ENCODE data around the gene C11orf58. TPM values are rescaled to one million over a fixed set of nuclear protein-coding genes. Genes with fewer than 3 reads are reported as not detected.

The C11orf58 gene
- total RNA-seq, 2 experiments from 2014 or later = 142 to 193 TPM

DNA sequence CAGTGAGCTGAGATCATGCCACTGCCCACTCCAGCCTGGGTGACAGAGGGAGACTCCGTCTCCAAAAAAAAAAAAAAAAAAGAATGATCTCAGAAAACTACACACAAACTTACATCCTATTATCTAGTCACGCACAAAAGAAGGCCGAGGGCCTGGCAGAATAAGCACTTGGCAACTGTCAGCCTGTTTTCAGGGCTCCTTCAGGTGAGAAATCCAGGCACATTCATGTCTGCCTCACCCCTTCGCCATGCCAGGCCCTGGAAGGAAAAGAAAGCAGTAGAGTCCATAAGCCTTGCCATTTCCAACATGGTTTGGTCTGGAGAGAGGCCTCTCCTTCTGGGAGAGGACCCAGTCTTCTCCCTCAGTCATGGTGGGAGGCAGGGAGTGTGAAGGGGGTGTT lies 30.9 kb downstream of the C11orf58 start:
- POLR2A ChIA-PET = no interaction called here
- CTCF ChIA-PET = interaction anchor here (0.6 to 3.1 kb wide), 2 partner anchors 16 to 60 kb away, joined by 4 to 11 read pairs; no protein-coding TSS in a partner anchor
- Mint-ChIP-seq H3K9me3 (ENCODE audit: low read depth) (no peaks in the 10 kb centered on the region), H3K4me1 (no peaks in the 10 kb centered on the region), H3K4me3 (no peak overlapping the region), H3K36me3 (ENCODE audit: low read depth) (no peaks in the 10 kb centered on the region), H3K27me3 (no peaks in the 10 kb centered on the region), H3K27ac (no peak overlapping the region)
- no peak for DNase-seq
- no peak for ATAC-seq
- intact Hi-C loops (cut with DNase I, micrococcal nuclease) = no loop called here

DNA sequence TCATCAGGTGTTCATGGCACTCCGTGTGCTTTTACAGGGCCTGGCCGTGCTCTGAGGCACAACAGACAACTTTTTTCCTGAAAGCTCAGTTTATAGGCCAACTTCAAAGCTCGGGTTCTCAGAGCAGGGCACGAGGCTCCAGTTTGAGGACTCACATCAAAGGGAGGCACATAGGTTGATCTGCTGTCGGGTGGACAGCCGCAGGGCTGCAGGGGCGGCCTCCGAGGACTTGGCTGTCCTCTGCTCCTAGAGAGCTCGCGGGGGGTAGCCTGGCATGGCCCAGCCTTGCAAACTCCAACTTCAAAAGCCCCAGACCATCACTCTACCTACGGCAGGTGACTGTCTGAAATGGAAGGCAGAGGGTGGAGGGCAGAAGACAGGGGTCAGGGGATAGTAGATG lies 31.6 kb downstream of the C11orf58 start:
- intact Hi-C loops (cut with DNase I, micrococcal nuclease) = no loop called here
- no peak for DNase-seq
- H3K4me3 Mint-ChIP-seq = no peak overlapping the region
- H3K27me3 Mint-ChIP-seq = no peaks in the 10 kb centered on the region
- H3K4me1 Mint-ChIP-seq = no peaks in the 10 kb centered on the region
- ChIA-PET CTCF (interaction anchor here (0.6 to 3.1 kb wide), 2 partner anchors 16 to 59 kb away, joined by 4 to 11 read pairs; no protein-coding TSS in a partner anchor), POLR2A (no interaction called here)
- no peaks in the 10 kb centered on the region for H3K36me3 Mint-ChIP-seq (ENCODE audit: low read depth)
- no peak overlapping the region for H3K27ac Mint-ChIP-seq
- no peak for ATAC-seq
- no peaks in the 10 kb centered on the region for H3K9me3 Mint-ChIP-seq (ENCODE audit: low read depth)

DNA sequence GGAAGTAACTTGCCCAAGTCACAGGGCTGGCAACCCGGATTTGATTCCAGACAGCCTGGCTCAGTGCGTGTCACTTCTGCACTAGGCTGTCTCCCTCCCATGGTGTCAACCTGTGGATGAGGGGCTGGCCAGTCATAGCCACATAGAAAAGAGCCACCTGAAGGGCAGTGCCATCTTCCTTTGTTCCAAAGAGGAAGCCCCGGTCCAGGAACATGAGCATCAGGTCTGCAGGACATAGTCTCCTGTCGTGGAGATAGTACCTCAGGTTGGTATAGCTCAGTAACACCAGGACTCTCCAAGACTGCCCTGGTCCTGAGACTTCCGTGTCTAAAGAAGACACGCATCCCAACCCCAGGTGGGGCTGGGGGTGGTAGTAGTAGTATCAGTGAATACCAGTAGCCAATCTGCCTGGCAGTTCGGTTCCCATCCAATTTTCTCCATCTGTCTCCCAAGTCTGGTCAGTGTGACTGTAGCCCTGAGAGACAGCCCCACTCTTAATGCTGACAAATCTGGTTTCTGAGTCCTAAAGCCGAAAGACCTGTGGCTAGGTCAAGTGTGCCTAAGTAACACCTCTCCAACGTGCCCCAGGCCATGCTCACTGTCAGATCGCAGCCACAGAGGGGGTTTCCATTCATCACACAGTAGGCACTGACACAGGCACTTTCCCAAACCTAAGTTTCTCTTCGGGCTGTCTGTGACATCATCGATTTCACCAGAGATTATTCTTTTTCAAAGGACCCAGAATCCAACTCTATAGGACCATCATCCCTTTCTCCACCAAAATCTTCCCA lies 33.1 kb downstream of the C11orf58 start:
- Mint-ChIP-seq H3K4me1 (no peaks in the 10 kb centered on the region), H3K36me3 (ENCODE audit: low read depth) (no peaks in the 10 kb centered on the region), H3K27me3 (no peaks in the 10 kb centered on the region), H3K4me3 (no peak overlapping the region), H3K27ac (no peak overlapping the region), H3K9me3 (ENCODE audit: low read depth) (no peaks in the 10 kb centered on the region)
- ATAC-seq (no peak), DNase-seq (no peak)
- intact Hi-C loops (cut with DNase I, micrococcal nuclease) = no loop called here
- CTCF ChIA-PET = interaction anchor here (0.6 to 3.1 kb wide), 2 partner anchors 14 to 49 kb away, joined by 3 to 11 read pairs; no protein-coding TSS in a partner anchor
- POLR2A ChIA-PET = no interaction called here

DNA sequence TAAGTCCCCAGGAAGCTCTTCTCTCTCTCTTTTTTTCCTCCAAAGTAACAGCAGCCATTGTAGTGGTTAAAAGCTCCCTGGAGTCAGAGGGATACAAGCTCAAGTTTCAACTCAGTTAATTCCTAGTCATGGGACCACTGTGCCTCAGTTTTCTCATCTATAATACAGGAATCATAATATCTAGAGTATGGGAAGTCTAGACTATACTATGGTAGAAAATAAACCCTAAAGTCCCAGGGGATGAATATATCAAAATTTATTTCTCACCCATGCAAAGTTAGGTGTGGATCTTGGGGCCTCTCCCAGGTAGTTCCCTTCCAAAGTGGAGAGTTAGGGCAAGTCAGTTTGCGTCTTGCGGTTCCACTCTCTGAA lies 33.7 kb downstream of the C11orf58 start:
- Mint-ChIP-seq H3K36me3 (ENCODE audit: low read depth) (no peaks in the 10 kb centered on the region), H3K9me3 (ENCODE audit: low read depth) (no peaks in the 10 kb centered on the region), H3K27me3 (no peaks in the 10 kb centered on the region), H3K27ac (no peak overlapping the region), H3K4me1 (no peaks in the 10 kb centered on the region), H3K4me3 (no peak overlapping the region)
- intact Hi-C loops (cut with DNase I, micrococcal nuclease) = no loop called here
- CTCF ChIA-PET = interaction anchor here (0.6 to 3.1 kb wide), 2 partner anchors 14 to 48 kb away, joined by 3 to 11 read pairs; no protein-coding TSS in a partner anchor
- no peak for DNase-seq
- no peak for ATAC-seq
- POLR2A ChIA-PET = no interaction called here

DNA sequence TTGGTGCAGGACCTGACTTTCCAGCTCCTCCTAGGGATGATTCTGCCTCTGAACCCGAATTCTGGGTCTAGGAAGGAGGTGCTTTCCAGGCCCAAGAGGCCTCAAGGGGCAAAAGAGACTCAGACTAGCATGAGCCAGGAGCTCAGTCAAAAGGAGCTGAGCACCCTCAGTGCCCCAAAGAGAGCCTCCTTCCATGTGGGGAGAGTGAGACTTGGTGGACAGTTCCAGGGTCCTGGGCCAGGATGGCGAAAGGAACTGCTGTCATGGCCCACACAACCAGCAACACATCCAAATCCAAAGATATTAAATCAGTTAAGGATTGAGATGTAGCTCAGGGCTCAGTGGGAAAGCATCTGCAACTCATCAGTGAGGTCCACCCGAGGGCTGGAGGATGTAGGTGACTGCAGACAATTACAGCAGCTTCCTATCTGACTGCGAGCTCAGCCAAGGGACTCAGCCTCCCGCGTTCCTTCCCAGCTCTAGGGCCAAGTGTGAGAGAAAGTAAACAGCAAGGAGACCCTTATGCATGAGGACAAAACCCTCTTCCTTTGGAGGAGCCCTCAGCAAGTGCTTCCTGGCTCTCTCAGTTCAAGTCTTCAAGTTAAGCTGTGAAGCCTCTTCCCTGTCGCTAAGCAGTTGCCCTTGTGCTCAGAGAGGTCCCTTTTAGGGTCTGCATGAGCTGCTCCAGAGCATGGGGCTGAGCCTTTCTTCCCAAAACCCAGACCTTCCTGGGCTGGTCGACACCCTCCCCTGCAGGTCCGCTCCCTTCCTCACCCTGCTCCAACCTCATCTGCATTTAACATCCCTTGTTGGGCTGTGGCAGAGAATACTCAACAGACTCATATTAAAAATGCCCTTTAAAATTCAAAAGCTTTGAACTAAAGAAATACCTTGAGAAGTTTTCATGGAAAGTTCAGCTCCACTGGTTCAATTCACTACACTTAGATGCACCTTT lies 35.8 kb downstream of the C11orf58 start:
- Mint-ChIP-seq H3K27ac (no peak overlapping the region), H3K4me3 (no peak overlapping the region), H3K36me3 (ENCODE audit: low read depth) (no peaks in the 10 kb centered on the region), H3K4me1 (no peaks in the 10 kb centered on the region), H3K9me3 (ENCODE audit: low read depth) (no peaks in the 10 kb centered on the region), H3K27me3 (no peaks in the 10 kb centered on the region)
- DNase-seq = no peak
- ATAC-seq = no peak
- CTCF ChIA-PET = interaction anchor here (0.5 to 1.9 kb wide), 6 partner anchors 9 to 448 kb away, joined by 3 to 10 read pairs (median 3); no protein-coding TSS in a partner anchor
- intact Hi-C loops (cut with DNase I, micrococcal nuclease) = no loop called here
- POLR2A ChIA-PET = interaction anchor here (0.6 kb wide), 1 partner anchor 41 kb away, joined by 3 read pairs; no protein-coding TSS in a partner anchor

DNA sequence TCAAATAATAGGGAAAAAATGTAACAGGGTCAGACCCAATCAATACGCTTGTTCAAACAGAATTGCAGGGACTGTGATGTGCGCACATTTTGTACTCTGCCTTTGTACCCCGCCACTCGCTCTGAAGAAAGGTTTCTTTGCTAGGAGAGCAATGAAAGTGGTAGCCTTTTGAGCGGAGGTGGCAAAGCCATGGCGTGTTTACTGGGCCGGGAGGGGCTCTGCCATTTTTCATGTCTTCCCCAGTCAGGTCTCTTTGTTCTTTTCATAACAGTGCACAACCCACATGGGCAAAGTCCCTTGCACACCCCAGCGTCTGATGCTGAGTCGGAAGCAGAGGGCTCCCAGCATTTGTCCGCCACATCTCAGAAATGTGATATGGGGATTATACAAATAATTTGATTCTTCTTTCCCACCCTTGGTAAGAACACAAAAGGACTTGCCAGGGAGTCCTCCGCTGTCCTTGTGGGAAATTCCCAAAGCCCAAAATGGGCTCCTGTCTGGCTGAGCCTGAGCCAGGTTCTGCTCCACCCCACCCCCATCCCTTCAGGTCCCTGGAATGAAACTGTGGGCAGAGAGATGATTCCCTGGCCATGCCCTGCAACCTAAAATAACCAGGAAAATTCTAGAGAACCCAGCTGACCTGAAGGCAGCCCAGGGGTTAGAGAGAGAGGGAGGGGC lies 36.6 kb downstream of the C11orf58 start:
- DNase-seq = no peak
- no peak overlapping the region for H3K4me3 Mint-ChIP-seq

DNA sequence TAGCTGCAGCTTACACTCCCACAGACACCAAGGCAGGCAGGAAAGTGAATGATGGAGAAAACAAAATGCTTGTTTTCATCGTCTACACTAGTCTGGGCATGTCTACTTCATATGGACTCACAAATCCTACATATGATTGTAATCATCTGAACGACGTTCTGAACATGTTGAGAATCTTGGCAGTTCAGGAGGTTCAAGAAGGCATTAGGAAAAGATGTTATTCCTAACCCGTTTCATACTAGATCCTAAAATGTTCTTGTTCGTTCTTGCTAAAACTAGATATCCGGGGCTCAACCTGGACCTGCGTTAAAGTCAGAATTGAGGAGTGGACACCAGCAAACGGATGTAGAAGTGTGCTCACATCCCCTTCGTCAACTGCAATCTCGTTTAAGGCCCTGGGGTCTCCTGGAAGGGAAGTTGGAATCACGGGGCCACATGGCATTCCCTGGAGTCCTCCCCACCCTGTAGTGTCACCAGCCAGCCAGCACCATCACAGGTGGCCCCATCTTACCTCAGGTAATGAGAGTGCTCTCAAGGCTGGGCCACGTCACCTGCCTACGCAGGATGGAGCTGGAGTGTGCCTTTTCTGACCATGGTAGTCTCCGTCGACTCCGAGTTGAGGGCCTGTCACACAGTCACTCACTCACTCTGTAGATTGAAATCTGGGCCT lies 37.3 kb downstream of the C11orf58 start:
- no peak for ATAC-seq
- no peak overlapping the region for H3K4me3 Mint-ChIP-seq
- POLR2A ChIA-PET = no interaction called here

More for the DNA sequence above, 36.6 kb downstream of the C11orf58 start:
- H3K9me3 Mint-ChIP-seq (ENCODE audit: low read depth) = no peaks in the 10 kb centered on the region
- no peaks in the 10 kb centered on the region for H3K27me3 Mint-ChIP-seq
- H3K36me3 Mint-ChIP-seq (ENCODE audit: low read depth) = no peaks in the 10 kb centered on the region
- ATAC-seq = no peak
- intact Hi-C loops (cut with DNase I, micrococcal nuclease) = no loop called here
- no peak overlapping the region for H3K27ac Mint-ChIP-seq
- CTCF ChIA-PET = interaction anchor here (0.5 to 1.9 kb wide), 5 partner anchors 9 to 447 kb away, joined by 3 to 10 read pairs (median 3); no protein-coding TSS in a partner anchor
- POLR2A ChIA-PET = interaction anchor here (0.6 kb wide), 1 partner anchor 40 kb away, joined by 3 read pairs; no protein-coding TSS in a partner anchor
- H3K4me1 Mint-ChIP-seq = no peaks in the 10 kb centered on the region

DNA sequence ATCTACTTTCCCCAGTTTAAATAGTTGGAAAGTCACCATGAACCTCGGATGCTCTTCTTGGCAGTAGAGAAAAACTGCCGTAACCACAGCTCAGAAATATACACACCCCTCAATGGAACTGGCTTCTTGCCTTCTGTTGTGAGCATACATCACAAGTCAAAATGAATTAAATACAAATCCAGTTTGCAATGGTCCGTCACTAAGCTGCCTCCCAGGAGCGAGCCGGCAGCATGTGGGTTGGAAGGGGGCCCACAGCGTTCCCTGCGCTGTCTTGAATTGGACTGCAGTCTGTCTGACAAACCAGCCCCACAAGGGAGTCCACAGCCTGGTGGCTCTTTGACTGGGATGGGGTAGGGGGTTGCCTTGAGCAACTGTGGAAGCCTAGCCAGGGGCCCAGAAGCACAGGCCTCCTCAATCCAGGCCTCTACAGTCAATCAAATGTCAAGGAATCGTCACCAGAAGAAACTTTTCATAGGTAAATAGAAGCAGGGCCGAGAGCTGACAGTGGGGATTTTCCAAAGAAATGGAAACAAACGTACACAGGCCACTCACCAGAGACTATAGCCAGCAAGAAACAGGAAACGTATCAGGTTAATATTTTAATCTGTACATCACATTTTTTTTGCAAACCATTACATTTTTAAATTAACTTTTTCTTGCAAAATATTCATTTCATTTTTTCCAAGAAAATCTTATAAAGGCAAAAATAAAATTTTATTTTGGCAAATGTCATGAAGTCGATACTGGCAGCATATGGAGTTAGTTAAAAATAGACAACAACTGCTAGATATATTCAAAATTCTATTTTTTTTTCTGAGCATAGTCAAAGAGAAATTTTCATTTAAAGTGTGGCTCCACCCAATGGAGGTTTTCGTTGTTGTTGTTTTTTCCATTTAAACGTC lies 38.5 kb downstream of the C11orf58 start:
- intact Hi-C loops (cut with DNase I, micrococcal nuclease) = no loop called here
- ChIA-PET CTCF (interaction anchor here (0.6 kb wide), 1 partner anchor 71 kb away, joined by 3 read pairs; no protein-coding TSS in a partner anchor), POLR2A (no interaction called here)
- no peaks in the 10 kb centered on the region for H3K4me1 Mint-ChIP-seq
- H3K4me3 Mint-ChIP-seq = no peak overlapping the region
- DNase-seq (no peak), ATAC-seq (no peak)
- no peaks in the 10 kb centered on the region for H3K9me3 Mint-ChIP-seq (ENCODE audit: low read depth)
- no peaks in the 10 kb centered on the region for H3K27me3 Mint-ChIP-seq
- no peak overlapping the region for H3K27ac Mint-ChIP-seq
- H3K36me3 Mint-ChIP-seq (ENCODE audit: low read depth) = no peaks in the 10 kb centered on the region

More for the DNA sequence above, 37.3 kb downstream of the C11orf58 start:
- Mint-ChIP-seq H3K4me1 (no peaks in the 10 kb centered on the region), H3K9me3 (ENCODE audit: low read depth) (no peaks in the 10 kb centered on the region), H3K27ac (no peak overlapping the region), H3K27me3 (no peaks in the 10 kb centered on the region), H3K36me3 (ENCODE audit: low read depth) (no peaks in the 10 kb centered on the region)
- no peak for DNase-seq
- CTCF ChIA-PET = interaction anchor here (0.9 kb wide), 1 partner anchor 12 kb away, joined by 3 read pairs; no protein-coding TSS in a partner anchor
- intact Hi-C loops (cut with DNase I, micrococcal nuclease) = no loop called here

DNA sequence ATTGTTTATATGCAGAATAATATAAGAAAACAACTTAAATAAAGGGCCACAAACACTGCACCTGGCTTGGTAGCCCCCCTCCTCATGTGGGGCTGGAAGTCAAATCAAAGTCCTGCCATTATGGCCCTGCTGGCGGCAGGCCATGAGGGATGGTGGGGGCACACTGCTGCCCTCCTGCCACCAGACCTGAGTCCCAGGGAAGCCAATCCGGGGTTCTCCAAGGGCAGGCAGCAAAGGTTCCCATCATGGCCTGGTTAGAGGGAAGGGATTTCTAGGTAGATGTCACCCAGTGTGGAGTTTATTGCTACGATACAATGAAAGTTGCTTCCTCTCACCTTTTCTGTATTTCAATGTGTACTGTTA lies 39.1 kb downstream of the C11orf58 start:
- Mint-ChIP-seq H3K4me3 (no peak overlapping the region), H3K27ac (no peak overlapping the region), H3K27me3 (no peaks in the 10 kb centered on the region), H3K4me1 (no peaks in the 10 kb centered on the region), H3K9me3 (ENCODE audit: low read depth) (no peaks in the 10 kb centered on the region), H3K36me3 (ENCODE audit: low read depth) (no peaks in the 10 kb centered on the region)
- DNase-seq (no peak), ATAC-seq (no peak)
- intact Hi-C loops (cut with DNase I, micrococcal nuclease) = no loop called here
- POLR2A ChIA-PET = no interaction called here
- CTCF ChIA-PET = no interaction called here

DNA sequence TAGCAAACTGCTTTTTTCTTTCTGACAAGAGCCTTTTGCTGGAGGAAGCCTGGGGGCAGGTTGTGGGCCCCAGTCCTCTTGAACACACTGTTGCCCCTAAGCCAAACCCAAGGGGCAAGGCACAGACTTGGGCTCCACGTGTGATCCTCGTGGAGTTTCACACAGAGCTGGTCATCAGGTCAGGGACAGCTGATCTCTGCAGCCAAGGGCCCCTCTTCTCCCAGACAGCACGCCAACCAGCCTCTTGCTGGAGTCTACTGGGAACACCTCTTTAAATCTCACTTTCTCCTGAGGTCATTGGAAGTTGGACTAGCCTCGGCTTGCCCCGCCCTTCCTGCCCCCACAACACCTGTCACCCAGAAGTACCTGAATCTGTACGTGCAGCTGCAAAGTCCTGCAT lies 39.8 kb downstream of the C11orf58 start:
- H3K27ac Mint-ChIP-seq = no peak overlapping the region
- no peaks in the 10 kb centered on the region for H3K27me3 Mint-ChIP-seq
- POLR2A ChIA-PET = no interaction called here
- intact Hi-C loops (cut with DNase I, micrococcal nuclease) = no loop called here
- H3K4me3 Mint-ChIP-seq = no peak overlapping the region
- no peaks in the 10 kb centered on the region for H3K9me3 Mint-ChIP-seq (ENCODE audit: low read depth)
- ATAC-seq (no peak), DNase-seq (no peak)
- H3K36me3 Mint-ChIP-seq (ENCODE audit: low read depth) = no peaks in the 10 kb centered on the region
- CTCF ChIA-PET = no interaction called here
- no peaks in the 10 kb centered on the region for H3K4me1 Mint-ChIP-seq

All from activated CD4-positive, alpha-beta T cell treated with anti-CD3 and anti-CD28 coated beads for 36 hours (primary cell).